ENCODE measurements around the gene PKP4. TPM values are rescaled to one million over a fixed set of nuclear protein-coding genes. Genes with fewer than 3 reads are reported as not detected.

Gene PKP4
- total RNA-seq, 1 donor from 2014 or later, result 83.9 TPM

- Histone ChIP-seq H3K4me1 (no peaks in the 10 kb centered on the region), H2AFZ (replicated peaks) (no peak overlapping the region), H3F3A (ENCODE audit: low read depth) (no peaks in the 10 kb centered on the region), H3K27ac (no peak overlapping the region), H3K9ac (no peak overlapping the region), H3K79me2 (ENCODE audit: low read depth) (no peaks in the 10 kb centered on the region), H3K4me2 (no peak overlapping the region), H3K27me3 (no peaks in the 10 kb centered on the region), H3K36me3 (no peaks in the 10 kb centered on the region), H4K20me1 (ENCODE audit: low read depth) (no peaks in the 10 kb centered on the region), H3K4me3 (no peak overlapping the region), H3K9me3 (ENCODE audit: low read depth) (no peaks in the 10 kb centered on the region)
- H3K9me3 Mint-ChIP-seq, result no peaks in the 10 kb centered on the region
- H3K4me1 Mint-ChIP-seq, result no peaks in the 10 kb centered on the region
- H3K4me3 Mint-ChIP-seq, result no peak overlapping the region
- H3K27ac Mint-ChIP-seq, result no peak overlapping the region
- peaks cover 36% of the 10 kb centered on the region for H3K36me3 Mint-ChIP-seq
- TF ChIP-seq EZH2phosphoT487 (IDR thresholded peaks at IDR 0.05), result no peak
- TF ChIP-seq CTCF (IDR thresholded peaks at IDR 0.05), result no peak
- no peak for TF ChIP-seq EZH2 (IDR thresholded peaks at IDR 0.05)
- no peaks in the 10 kb centered on the region for H3K27me3 Mint-ChIP-seq (ENCODE audit: insufficient read depth, low read depth)
- DNase-seq (ENCODE audit: low spot score), result no peak
These were observed 211.4 kb downstream of the PKP4 start for GRCh38 chr2:158668001-158668765.

GRCh38 chr2:158670292-158670691 is 213.5 kb downstream of the PKP4 start:
- TF ChIP-seq EZH2phosphoT487 (IDR thresholded peaks at IDR 0.05), result no peak
- no peak for TF ChIP-seq EZH2 (IDR thresholded peaks at IDR 0.05)
- TF ChIP-seq CTCF (IDR thresholded peaks at IDR 0.05), result no peak
- no peak overlapping the region for H3K4me3 ChIP-seq
- Mint-ChIP-seq H3K4me1 (no peaks in the 10 kb centered on the region), H3K36me3 (peaks cover 42% of the 10 kb centered on the region), H3K27me3 (ENCODE audit: insufficient read depth, low read depth) (no peaks in the 10 kb centered on the region), H3K9me3 (no peaks in the 10 kb centered on the region), H3K4me3 (no peak overlapping the region), H3K27ac (no peak overlapping the region)
- no peaks in the 10 kb centered on the region for H3K79me2 ChIP-seq (ENCODE audit: low read depth)
- H3K27me3 ChIP-seq, result no peaks in the 10 kb centered on the region
- no peak overlapping the region for H3K9ac ChIP-seq
- H4K20me1 ChIP-seq (ENCODE audit: low read depth), result no peaks in the 10 kb centered on the region
- H3F3A ChIP-seq (ENCODE audit: low read depth), result no peaks in the 10 kb centered on the region
- no peak for DNase-seq (ENCODE audit: low spot score)
- no peaks in the 10 kb centered on the region for H3K4me1 ChIP-seq
- H3K36me3 ChIP-seq, result peaks cover 7% of the 10 kb centered on the region
- H2AFZ ChIP-seq (replicated peaks), result no peak overlapping the region
- H3K4me2 ChIP-seq, result no peak overlapping the region
- no peaks in the 10 kb centered on the region for H3K9me3 ChIP-seq (ENCODE audit: low read depth)
- H3K27ac ChIP-seq, result no peak overlapping the region

- no peaks in the 10 kb centered on the region for H4K20me1 ChIP-seq (ENCODE audit: low read depth)
- Mint-ChIP-seq H3K36me3 (peaks cover 41% of the 10 kb centered on the region), H3K9me3 (no peaks in the 10 kb centered on the region), H3K27me3 (ENCODE audit: insufficient read depth, low read depth) (no peaks in the 10 kb centered on the region), H3K27ac (no peak overlapping the region), H3K4me3 (no peak overlapping the region), H3K4me1 (no peaks in the 10 kb centered on the region)
- no peak overlapping the region for H2AFZ ChIP-seq (replicated peaks)
- no peak overlapping the region for H3K27ac ChIP-seq
- no peaks in the 10 kb centered on the region for H3K9me3 ChIP-seq (ENCODE audit: low read depth)
- DNase-seq (ENCODE audit: low spot score), result no peak
- H3F3A ChIP-seq (ENCODE audit: low read depth), result no peaks in the 10 kb centered on the region
- H3K36me3 ChIP-seq, result peaks cover 8% of the 10 kb centered on the region
- no peaks in the 10 kb centered on the region for H3K79me2 ChIP-seq (ENCODE audit: low read depth)
- no peak overlapping the region for H3K4me3 ChIP-seq
- H3K4me2 ChIP-seq, result no peak overlapping the region
- H3K4me1 ChIP-seq, result no peaks in the 10 kb centered on the region
- TF ChIP-seq CTCF (IDR thresholded peaks at IDR 0.05) (no peak), EZH2 (IDR thresholded peaks at IDR 0.05) (no peak), EZH2phosphoT487 (IDR thresholded peaks at IDR 0.05) (no peak)
- H3K27me3 ChIP-seq, result no peaks in the 10 kb centered on the region
- H3K9ac ChIP-seq, result no peak overlapping the region
These were observed 214.9 kb downstream of the PKP4 start for GRCh38 chr2:158671360-158672245.
